SK-N-SH (cell line): Measurements from ENCODE around the gene MASP1.

Experiments used
- CHD2 ChIP-seq: fragments of 150-350 bp; IDR thresholded peaks from 2 replicates; pipeline ENCODE4 v1.6.1; 2018; ENCODE audit warnings: low read length; ENCODE audit not compliant: partially characterized antibody
- ELF1 ChIP-seq: IDR thresholded peaks from 2 replicates; pipeline ENCODE4 v1.4.0; 2012
- EP300 ChIP-seq, 2 experiments: IDR thresholded peaks; 2 replicates each; pipeline versions ENCODE4 v1.4.0 to v1.6.1; 2012; ENCODE audit warnings: borderline replicate concordance in 1 of 2, low read depth in 1 of 2, low read length in 1 of 2
- FOSL2 ChIP-seq: IDR thresholded peaks from 2 replicates; pipeline ENCODE4 v1.4.0; 2012; ENCODE audit warnings: low read depth, mild to moderate bottlenecking, moderate library complexity, borderline replicate concordance
- GATA2 ChIP-seq: sonication (generic); formaldehyde crosslinking; IDR thresholded peaks from 2 replicates; pipeline ENCODE4 v1.5.0; 2020; ENCODE audit warnings: mild to moderate bottlenecking, missing genetic modification reagents
- RAD21 ChIP-seq: IDR thresholded peaks from 2 replicates; pipeline ENCODE4 v1.6.1; 2012; ENCODE audit warnings: mild to moderate bottlenecking, low read length
- SMC3 ChIP-seq: IDR thresholded peaks from 2 replicates; pipeline ENCODE4 v1.6.1; 2012; ENCODE audit warnings: low read depth, low read length, improper control_type of control experiment
- USF1 ChIP-seq: IDR thresholded peaks from 2 replicates; pipeline ENCODE4 v1.4.0; 2012; ENCODE audit warnings: low read depth, borderline replicate concordance
- YY1 ChIP-seq: IDR thresholded peaks from 2 replicates; pipeline ENCODE4 v1.4.0; 2012; ENCODE audit warnings: low read depth, mild to moderate bottlenecking
- TF ChIP-seq, protein P1 (sequence below): fragments of 200-600 bp; sonication (generic); IDR thresholded peaks from 2 replicates; pipeline ENCODE4 v1.6.1; 2017; ENCODE audit warnings: antibody characterized with exemption, mild to moderate bottlenecking, moderate library complexity

DNA sequence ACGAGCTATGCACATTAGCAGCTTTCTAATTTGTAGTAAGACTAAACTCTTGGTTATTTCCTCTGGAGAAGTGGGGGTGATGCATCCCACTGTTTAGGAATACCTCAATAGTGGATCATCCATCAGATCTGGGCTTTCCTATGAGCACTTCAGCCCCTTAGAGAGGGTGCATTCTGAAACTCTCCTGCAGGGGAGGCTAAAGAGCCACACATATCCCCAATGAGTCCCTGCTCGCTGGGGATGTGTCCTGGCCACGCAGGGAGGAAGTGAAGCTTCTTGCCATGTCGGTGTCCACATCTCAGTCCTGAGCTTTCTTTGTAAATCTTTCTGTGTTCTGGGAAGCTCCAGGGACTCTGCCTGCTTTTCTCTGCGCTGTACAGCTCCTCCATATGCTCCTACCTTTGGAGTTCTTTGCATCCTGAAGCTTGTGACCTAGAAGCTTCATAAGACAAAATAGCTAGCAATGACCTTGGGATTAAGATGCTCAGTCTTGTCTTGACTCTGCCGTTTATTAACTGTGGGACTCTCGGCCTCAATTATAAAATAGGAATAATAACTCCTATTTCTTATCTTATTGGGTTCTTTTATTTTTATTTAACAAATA lies 28.3 kb upstream of the MASP1 start:
- no peak for TF ChIP-seq GATA2 (CRISPR knock-in tag)
- TF ChIP-seq, protein P1, sequence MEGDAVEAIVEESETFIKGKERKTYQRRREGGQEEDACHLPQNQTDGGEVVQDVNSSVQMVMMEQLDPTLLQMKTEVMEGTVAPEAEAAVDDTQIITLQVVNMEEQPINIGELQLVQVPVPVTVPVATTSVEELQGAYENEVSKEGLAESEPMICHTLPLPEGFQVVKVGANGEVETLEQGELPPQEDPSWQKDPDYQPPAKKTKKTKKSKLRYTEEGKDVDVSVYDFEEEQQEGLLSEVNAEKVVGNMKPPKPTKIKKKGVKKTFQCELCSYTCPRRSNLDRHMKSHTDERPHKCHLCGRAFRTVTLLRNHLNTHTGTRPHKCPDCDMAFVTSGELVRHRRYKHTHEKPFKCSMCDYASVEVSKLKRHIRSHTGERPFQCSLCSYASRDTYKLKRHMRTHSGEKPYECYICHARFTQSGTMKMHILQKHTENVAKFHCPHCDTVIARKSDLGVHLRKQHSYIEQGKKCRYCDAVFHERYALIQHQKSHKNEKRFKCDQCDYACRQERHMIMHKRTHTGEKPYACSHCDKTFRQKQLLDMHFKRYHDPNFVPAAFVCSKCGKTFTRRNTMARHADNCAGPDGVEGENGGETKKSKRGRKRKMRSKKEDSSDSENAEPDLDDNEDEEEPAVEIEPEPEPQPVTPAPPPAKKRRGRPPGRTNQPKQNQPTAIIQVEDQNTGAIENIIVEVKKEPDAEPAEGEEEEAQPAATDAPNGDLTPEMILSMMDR, result peak; percentile 68
- TF ChIP-seq EP300 (IDR thresholded peaks at IDR 0.05; ENCODE audit: borderline replicate concordance in 1 of 2, low read depth in 1 of 2, low read length in 1 of 2), result no peak
- TF ChIP-seq SMC3, result peak; percentile 30
- no peak for TF ChIP-seq FOSL2
- TF ChIP-seq USF1, result no peak
- peak; percentile 51 for TF ChIP-seq RAD21
- TF ChIP-seq YY1, result no peak
- TF ChIP-seq CHD2, result no peak
- no peak for TF ChIP-seq ELF1
